ENCODE measurements around the gene IFNAR2.

IFNAR2 gene

GRCh38 chr21:33205476-33205875 is 24.3 kb upstream of the IFNAR2 start:
- DNase-seq (ENCODE audit: insufficient read length, low spot score), result no peak
- no peak for TF ChIP-seq CTCF (IDR thresholded peaks at IDR 0.05; ENCODE audit: insufficient read depth, missing control alignments)
- FAIRE-seq, result no peak

- FAIRE-seq (no peak), DNase-seq (ENCODE audit: insufficient read length, low spot score) (no peak)
Observed at GRCh38 chr21:33206771-33207281, 22.9 kb upstream of the IFNAR2 start.

DNA sequence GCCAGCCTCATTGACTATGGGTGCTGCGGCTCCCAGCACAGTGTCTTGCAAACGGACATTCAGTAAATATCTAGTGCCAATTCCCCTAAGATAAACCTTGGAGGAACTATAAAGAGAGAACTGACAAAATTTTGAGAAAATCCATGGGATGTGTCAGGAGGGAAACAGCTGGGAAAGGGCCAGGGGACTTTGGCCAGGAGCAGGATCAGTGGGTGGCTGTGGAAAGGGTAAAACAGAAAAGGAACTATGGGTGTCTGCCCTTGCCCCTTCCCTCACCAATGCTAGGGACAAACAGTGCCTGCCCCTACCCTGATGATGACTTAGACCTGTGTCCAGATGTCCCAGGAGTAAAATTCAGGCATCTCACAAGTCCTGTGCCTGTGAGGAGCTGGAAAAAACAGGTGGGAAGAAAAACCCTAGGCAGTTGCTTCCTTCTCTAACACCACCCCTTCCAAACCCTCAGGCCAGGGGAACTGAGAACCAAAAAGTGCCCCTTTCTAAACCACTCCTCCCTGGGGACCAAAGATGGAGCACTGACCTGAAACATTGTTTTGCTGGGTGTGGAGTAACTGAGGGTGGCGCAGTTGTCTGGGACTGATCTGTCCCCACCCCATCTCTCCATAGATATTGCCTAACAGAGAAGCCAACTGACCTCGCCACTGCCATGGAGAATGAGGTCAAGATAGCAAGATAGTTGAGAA is 22.1 kb upstream of the IFNAR2 start:
- DNase-seq (ENCODE audit: insufficient read length, low spot score) (no peak), FAIRE-seq (no peak)
- no peak for TF ChIP-seq CTCF (IDR thresholded peaks at IDR 0.05; ENCODE audit: insufficient read depth, missing control alignments)

More at GRCh38 chr21:33206771-33207281, 22.9 kb upstream of the IFNAR2 start:
- no peak for TF ChIP-seq CTCF (IDR thresholded peaks at IDR 0.05; ENCODE audit: insufficient read depth, missing control alignments)

GRCh38 chr21:33208534-33208933 is 21.2 kb upstream of the IFNAR2 start:
- DNase-seq (ENCODE audit: insufficient read length, low spot score) (no peak), FAIRE-seq (no peak)
- TF ChIP-seq CTCF (IDR thresholded peaks at IDR 0.05; ENCODE audit: insufficient read depth, missing control alignments), result no peak

- FAIRE-seq, result no peak
- no peak for DNase-seq (ENCODE audit: insufficient read length, low spot score)
- no peak for TF ChIP-seq CTCF (IDR thresholded peaks at IDR 0.05; ENCODE audit: insufficient read depth, missing control alignments)
Observed at GRCh38 chr21:33211305-33211704, 18.4 kb upstream of the IFNAR2 start.

DNA sequence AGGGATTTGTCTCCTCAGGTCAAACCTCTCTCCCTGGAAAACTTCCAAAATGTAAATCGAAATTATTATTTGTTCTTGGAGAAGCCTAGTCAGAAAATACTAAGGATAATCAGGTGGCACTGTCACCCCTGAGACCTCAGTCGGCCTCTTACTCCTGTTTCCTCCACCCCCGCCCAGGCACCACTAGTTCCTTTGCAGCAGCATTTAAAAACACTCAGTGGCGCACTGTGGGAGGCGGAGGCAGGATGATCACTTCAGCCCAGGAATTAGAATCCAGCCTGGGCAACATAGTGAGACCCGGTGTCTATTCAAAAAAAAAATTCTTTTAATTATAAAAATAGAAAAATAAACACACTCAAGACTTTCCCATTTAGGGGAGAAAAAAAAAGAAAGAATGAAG is 18.0 kb upstream of the IFNAR2 start:
- TF ChIP-seq CTCF (IDR thresholded peaks at IDR 0.05; ENCODE audit: insufficient read depth, missing control alignments), result no peak
- no peak for FAIRE-seq
- DNase-seq (ENCODE audit: insufficient read length, low spot score), result no peak

DNA sequence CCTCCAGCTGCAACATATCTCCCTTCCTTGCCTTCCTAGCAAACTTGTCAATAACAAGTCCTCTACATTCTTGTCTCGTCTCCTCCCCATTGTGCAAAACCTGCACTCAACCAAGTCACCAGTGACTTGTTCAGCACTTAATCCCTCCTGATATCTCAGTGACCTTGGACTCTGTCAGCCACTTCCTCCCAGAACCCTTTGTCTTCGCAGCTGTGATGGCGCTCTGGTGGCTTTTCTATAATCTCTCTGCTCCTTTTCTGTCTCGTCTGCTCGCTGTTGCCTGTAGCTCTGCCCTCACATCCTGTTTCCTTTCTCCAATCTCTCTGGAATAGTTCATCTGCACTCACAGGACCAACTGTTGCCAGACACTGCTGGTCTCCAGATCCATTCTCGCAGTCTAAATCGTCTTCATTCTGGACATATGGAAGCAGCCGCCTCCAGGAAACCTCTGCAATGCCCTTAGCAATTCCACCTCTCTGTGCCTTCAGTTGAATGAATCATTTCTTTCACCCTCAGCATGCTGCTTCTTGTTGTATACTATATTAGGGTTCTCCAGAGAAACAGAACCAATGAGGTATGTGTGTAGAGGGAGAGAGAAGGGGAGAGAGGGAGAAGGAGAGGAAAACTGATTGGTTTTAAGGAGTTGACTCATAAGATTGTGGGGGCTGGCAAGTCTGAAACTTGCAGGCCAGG is 17.4 kb upstream of the IFNAR2 start:
- no peak for TF ChIP-seq CTCF (IDR thresholded peaks at IDR 0.05; ENCODE audit: insufficient read depth, missing control alignments)
- FAIRE-seq (no peak), DNase-seq (ENCODE audit: insufficient read length, low spot score) (no peak)

All from D721Med (cell line).